ENCODE measurements around the gene XIAP. TPM values are rescaled to one million over a fixed set of nuclear protein-coding genes. Genes with fewer than 3 reads are reported as not detected.
"Not testable (repeated sequence)": the region's sequence is repeated elsewhere in the genome, so short reads cannot be mapped to it uniquely, and the experiment has no call there.

Gene XIAP
- total RNA-seq, 1 donor from 2014 or later = 61.9 TPM

DNA sequence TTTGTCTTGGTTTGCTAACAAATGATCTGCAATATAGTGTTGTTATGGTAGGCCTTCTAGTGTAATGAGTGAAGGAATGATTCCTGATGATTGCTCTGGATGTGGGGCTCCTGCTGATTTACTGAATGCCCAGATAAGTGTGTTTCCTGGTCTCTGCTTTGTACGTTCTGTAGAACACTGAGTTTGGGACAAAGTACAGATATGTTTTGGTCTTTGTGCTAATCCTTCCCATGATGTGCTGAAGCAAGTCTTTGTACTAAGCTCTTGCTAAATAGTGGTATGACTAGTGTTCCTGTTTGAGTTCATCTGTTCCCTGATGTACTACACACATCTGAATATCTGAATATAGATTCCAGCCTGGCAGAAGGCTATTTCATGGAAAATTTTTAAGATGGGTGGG, 36.9 kb upstream of the XIAP start:
- Histone ChIP-seq H3K4me3 (no peak overlapping the region), H3K9me3 (no peaks in the 10 kb centered on the region), H3K4me1 (no peaks in the 10 kb centered on the region), H3K27me3 (ENCODE audit: low read depth) (no peaks in the 10 kb centered on the region), H3K27ac (no peak overlapping the region), H3K36me3 (no peaks in the 10 kb centered on the region)
- DNase-seq = no peak
- no peak for ATAC-seq
- TF ChIP-seq, protein P1, sequence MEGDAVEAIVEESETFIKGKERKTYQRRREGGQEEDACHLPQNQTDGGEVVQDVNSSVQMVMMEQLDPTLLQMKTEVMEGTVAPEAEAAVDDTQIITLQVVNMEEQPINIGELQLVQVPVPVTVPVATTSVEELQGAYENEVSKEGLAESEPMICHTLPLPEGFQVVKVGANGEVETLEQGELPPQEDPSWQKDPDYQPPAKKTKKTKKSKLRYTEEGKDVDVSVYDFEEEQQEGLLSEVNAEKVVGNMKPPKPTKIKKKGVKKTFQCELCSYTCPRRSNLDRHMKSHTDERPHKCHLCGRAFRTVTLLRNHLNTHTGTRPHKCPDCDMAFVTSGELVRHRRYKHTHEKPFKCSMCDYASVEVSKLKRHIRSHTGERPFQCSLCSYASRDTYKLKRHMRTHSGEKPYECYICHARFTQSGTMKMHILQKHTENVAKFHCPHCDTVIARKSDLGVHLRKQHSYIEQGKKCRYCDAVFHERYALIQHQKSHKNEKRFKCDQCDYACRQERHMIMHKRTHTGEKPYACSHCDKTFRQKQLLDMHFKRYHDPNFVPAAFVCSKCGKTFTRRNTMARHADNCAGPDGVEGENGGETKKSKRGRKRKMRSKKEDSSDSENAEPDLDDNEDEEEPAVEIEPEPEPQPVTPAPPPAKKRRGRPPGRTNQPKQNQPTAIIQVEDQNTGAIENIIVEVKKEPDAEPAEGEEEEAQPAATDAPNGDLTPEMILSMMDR (IDR thresholded peaks at IDR 0.05) = no peak
- intact Hi-C loops (cut with DNase I) = no loop called here

DNA sequence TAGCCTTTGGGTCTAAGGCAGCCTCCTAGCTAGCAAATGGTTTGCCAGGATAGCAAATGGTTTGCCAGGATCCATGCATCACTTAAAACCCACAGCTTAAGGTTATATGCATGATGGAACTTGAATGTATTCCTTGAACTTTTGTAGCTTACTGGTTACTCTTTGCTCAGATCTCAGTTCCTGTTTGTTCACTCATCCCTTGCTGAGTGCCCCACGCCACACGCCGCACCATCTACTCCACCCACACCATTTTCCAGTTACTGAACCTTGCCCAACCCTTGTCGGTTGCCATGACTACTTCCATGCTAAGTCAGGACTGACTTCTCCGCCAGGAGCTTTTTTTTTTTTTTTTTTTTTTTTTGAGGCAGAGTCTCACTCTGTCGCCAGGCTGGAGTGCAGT, 29.5 kb upstream of the XIAP start:
- Histone ChIP-seq H3K36me3 (no peaks in the 10 kb centered on the region), H3K27me3 (ENCODE audit: low read depth) (no peaks in the 10 kb centered on the region), H3K4me1 (no peaks in the 10 kb centered on the region), H3K27ac (no peak overlapping the region), H3K4me3 (no peak overlapping the region), H3K9me3 (no peaks in the 10 kb centered on the region)
- DNase-seq (peak; percentile 67), ATAC-seq (peak; percentile 63 to 80)
- TF ChIP-seq, protein P1 (IDR thresholded peaks at IDR 0.05) = no peak
- intact Hi-C loops (cut with DNase I) = no loop called here

DNA sequence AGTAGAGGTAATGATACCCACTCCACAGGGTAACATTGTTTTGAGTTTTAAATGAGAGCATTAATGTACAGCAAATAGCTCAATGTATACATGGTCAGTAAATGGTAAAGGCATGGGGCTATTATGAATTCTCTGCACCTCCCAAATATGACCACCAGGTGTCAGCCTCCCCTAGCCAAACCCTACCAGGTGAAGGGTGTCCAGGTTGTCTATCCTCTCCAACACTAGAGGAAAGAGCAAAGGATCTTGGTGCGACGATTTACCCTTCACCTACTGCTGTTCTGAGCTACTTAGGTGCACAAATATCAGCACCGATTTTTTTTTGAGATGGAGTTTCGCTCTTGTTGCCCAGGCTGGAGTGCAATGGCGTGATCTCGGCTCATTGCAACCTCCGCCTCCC, 26.5 kb upstream of the XIAP start:
- Histone ChIP-seq H3K36me3 (no peaks in the 10 kb centered on the region), H3K27ac (no peak overlapping the region), H3K27me3 (ENCODE audit: low read depth) (no peaks in the 10 kb centered on the region), H3K4me1 (no peaks in the 10 kb centered on the region), H3K4me3 (no peak overlapping the region), H3K9me3 (no peaks in the 10 kb centered on the region)
- intact Hi-C loops (cut with DNase I) = no loop called here
- TF ChIP-seq, protein P1 (IDR thresholded peaks at IDR 0.05) = peak; percentile 71
- ATAC-seq (peak; percentile 91 to 92), DNase-seq (no peak)

DNA sequence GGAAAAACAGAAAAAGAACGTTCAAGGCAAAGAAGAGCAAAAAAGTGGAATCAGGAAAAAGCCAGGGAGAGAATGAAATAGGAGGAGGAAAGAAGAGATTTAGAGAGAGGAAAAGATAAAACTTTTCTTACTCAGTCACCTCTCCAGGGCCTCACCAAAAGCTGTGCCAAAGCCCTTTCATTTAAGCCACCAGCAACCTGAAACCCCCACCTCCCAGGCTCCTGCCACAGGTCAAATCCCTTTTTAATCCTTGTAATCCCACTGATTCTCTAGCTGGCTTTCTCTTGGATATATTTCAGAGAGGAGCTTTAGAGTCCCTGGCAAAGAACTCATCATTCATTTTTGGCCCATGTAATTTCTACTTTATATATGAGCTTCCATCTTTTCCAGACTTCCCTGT, 25.7 kb upstream of the XIAP start:
- no peak overlapping the region for H3K4me3 ChIP-seq
- no peak for DNase-seq
- no peaks in the 10 kb centered on the region for H3K4me1 ChIP-seq
- no peaks in the 10 kb centered on the region for H3K36me3 ChIP-seq
- TF ChIP-seq, protein P1 (IDR thresholded peaks at IDR 0.05) = no peak
- no peaks in the 10 kb centered on the region for H3K9me3 ChIP-seq
- no peak overlapping the region for H3K27ac ChIP-seq
- ATAC-seq = no peak
- intact Hi-C loops (cut with DNase I) = no loop called here
- no peaks in the 10 kb centered on the region for H3K27me3 ChIP-seq (ENCODE audit: low read depth)

DNA sequence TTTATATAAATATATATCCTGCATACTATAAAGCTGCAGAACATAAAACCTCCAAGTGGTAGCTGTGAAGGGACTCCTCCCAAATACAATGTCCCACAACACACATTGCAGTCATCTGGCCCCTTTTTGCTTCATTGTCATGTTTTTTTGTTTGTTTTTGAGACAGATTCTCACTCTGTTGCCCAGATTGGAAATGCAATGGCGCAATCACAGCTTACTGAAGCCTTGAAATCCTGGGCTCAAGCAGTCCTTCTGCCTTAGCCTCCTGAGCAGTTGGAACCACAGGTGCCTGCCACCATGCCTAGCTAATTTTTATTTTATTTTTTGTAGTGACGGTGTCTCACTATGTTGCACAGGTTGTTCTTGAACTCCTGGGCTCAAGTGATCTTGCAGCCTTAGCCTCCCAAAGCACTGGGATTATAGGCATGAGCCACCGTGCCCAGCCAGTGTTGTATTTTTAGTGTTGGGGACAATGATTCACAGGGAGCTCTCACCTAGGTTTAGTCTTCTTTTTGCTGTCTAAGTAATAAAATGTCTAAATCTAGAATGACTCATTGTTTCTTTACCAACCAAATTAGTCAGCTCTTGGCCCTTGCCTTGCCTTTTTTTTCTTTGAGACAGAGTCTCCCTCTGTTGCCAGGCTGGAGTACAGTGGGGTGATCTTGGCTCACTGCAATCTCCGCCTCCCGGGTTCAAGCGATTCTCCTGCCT, 24.0 kb upstream of the XIAP start:
- DNase-seq (no peak), ATAC-seq (no peak)
- TF ChIP-seq, protein P1 (IDR thresholded peaks at IDR 0.05) = no peak
- Histone ChIP-seq H3K9me3 (no peaks in the 10 kb centered on the region), H3K36me3 (no peaks in the 10 kb centered on the region), H3K27me3 (ENCODE audit: low read depth) (no peaks in the 10 kb centered on the region), H3K4me1 (no peaks in the 10 kb centered on the region), H3K4me3 (no peak overlapping the region), H3K27ac (no peak overlapping the region)
- intact Hi-C loops (cut with DNase I) = no loop called here

DNA sequence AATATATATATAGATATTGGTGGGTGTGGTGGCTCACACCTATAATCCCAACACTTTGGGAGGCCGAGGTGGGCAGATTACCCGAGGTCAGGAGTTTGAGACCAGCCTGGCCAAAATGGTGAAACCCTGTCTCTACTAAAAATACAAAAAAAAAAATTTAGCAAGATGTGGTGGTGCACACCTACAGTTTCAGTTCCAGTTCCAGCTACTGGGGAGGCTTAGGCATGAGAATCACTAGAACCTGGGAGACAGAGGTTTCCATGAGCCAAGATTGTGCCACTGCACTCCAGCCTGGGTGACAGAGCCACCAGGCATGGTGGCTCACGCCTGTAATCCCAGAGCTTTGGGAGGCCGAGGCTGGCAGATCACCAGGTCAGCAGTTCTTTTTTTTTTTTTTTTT, 14.7 kb upstream of the XIAP start:
- H3K27ac ChIP-seq; ATAC-seq; DNase-seq; H3K27me3 ChIP-seq (ENCODE audit: low read depth); H3K9me3 ChIP-seq; intact Hi-C loops (cut with DNase I); H3K4me1 ChIP-seq; H3K36me3 ChIP-seq; H3K4me3 ChIP-seq: not testable (repeated sequence)
